Neural cell (in vitro differentiated cells): Measurements from ENCODE around the gene PIGC. TPM values are rescaled to one million over a fixed set of nuclear protein-coding genes. Genes with fewer than 3 reads are reported as not detected.

Source experiments
- H2AFZ ChIP-seq: fragments of 200-600, 300-800 bp; sonication (generic), shearing (Covaris generic); 2 replicates; pipeline ENCODE4 v1.6.0; 2014; ENCODE audit warnings: low read depth, mild to moderate bottlenecking, antibody characterized with exemption, low read length, moderate library complexity
- H3F3A ChIP-seq: fragments of 200-600 bp; shearing (Covaris generic); 2 replicates; pipeline ENCODE4 v1.6.1; 2016; ENCODE audit warnings: mild to moderate bottlenecking, moderate library complexity, mixed read lengths, antibody characterized with exemption, low read length; ENCODE audit not compliant: insufficient read depth, poor library complexity, severe bottlenecking
- H3K27ac ChIP-seq: fragments of 200-600, 300-800 bp; sonication (generic), shearing (Covaris generic); 2 replicates; pipeline ENCODE4 v1.5.1; 2014; ENCODE audit warnings: mild to moderate bottlenecking, low read length, moderate library complexity
- H3K27me3 ChIP-seq: fragments of 300-800, 200-600 bp; sonication (generic), shearing (Covaris generic); 2 replicates; pipeline ENCODE4 v1.6.0; 2014; ENCODE audit warnings: mild to moderate bottlenecking, low read depth, low read length, moderate library complexity; ENCODE audit not compliant: insufficient read depth
- H3K36me3 ChIP-seq: fragments of 300-800, 200-600 bp; sonication (generic), shearing (Covaris generic); 2 replicates; pipeline ENCODE4 v1.5.1; 2014; ENCODE audit warnings: mild to moderate bottlenecking, antibody characterized with exemption, low read length, moderate library complexity; ENCODE audit not compliant: insufficient read depth
- H3K4me2 ChIP-seq: fragments of 300-800, 200-600 bp; sonication (generic), shearing (Covaris generic); 2 replicates; pipeline ENCODE4 v1.6.0; 2014; ENCODE audit warnings: mild to moderate bottlenecking, low read length
- H3K4me3 ChIP-seq: fragments of 300-800, 200-600 bp; sonication (generic), shearing (Covaris generic); 2 replicates; pipeline ENCODE4 v1.5.1; 2014; ENCODE audit warnings: mild to moderate bottlenecking, low read length, moderate library complexity
- H3K79me2 ChIP-seq: fragments of 200-600 bp; shearing (Covaris generic); replicated peaks from 2 replicates; pipeline ENCODE4 v1.6.0; 2014; ENCODE audit warnings: mild to moderate bottlenecking, low read length, moderate library complexity; ENCODE audit not compliant: insufficient read depth
- H3K9ac ChIP-seq: fragments of 300-800, 200-600 bp; sonication (generic), shearing (Covaris generic); 2 replicates; pipeline ENCODE4 v1.6.1; 2016; ENCODE audit warnings: mild to moderate bottlenecking, low read length, mixed read lengths
- H3K9me2 ChIP-seq: fragments of 200-600 bp; shearing (Covaris generic); 2 replicates; pipeline ENCODE4 v1.6.1; 2016; ENCODE audit warnings: mild to moderate bottlenecking, low read length, mixed read lengths; ENCODE audit not compliant: insufficient read depth
- H3K9me3 ChIP-seq: fragments of 200-600, 300-800 bp; sonication (generic), shearing (Covaris generic); 2 replicates; pipeline ENCODE4 v1.6.1; 2016; ENCODE audit warnings: mild to moderate bottlenecking, mixed run types, low read length, moderate library complexity, mixed read lengths
- H4K20me1 ChIP-seq: fragments of 200-600 bp; shearing (Covaris generic); 2 replicates; pipeline ENCODE4 v1.6.1; 2016; ENCODE audit warnings: mild to moderate bottlenecking, mixed run types; ENCODE audit not compliant: insufficient read depth
- CTCF ChIP-seq: fragments of 450-650 bp; IDR thresholded peaks from 2 replicates; pipeline ENCODE4 v1.5.1; 2014; ENCODE audit warnings: antibody characterized with exemption, mild to moderate bottlenecking, moderate library complexity; ENCODE audit not compliant: poor library complexity, severe bottlenecking
- EP300 ChIP-seq: fragments of 450-650 bp; conservative IDR thresholded peaks from 2 replicates; pipeline ENCODE4 v1.6.1; 2014; ENCODE audit warnings: antibody characterized with exemption, mild to moderate bottlenecking, moderate library complexity; ENCODE audit not compliant: poor library complexity, severe bottlenecking
- EZH2 ChIP-seq: fragments of 200-600, 300-800 bp; shearing (Covaris generic), sonication (generic); IDR thresholded peaks from 2 replicates; pipeline ENCODE4 v1.6.1; 2014; ENCODE audit warnings: antibody characterized with exemption, low read length, borderline replicate concordance, mild to moderate bottlenecking; ENCODE audit not compliant: insufficient read depth, poor library complexity, severe bottlenecking
- MXI1 ChIP-seq: fragments of 450-650 bp; conservative IDR thresholded peaks from 2 replicates; pipeline ENCODE4 v1.6.1; 2014; ENCODE audit warnings: antibody characterized with exemption, mild to moderate bottlenecking; ENCODE audit not compliant: poor library complexity, severe bottlenecking
- POLR2AphosphoS5 ChIP-seq: IDR thresholded peaks from 2 replicates; pipeline ENCODE4 v1.6.1; 2012
- RAD21 ChIP-seq: fragments of 450-650 bp; conservative IDR thresholded peaks from 2 replicates; pipeline ENCODE4 v1.6.1; 2014; ENCODE audit warnings: antibody characterized with exemption, mild to moderate bottlenecking, moderate library complexity
- REST ChIP-seq: IDR thresholded peaks from 2 replicates; pipeline ENCODE4 v1.6.1; 2012; ENCODE audit warnings: borderline replicate concordance
- SMC3 ChIP-seq: fragments of 450-650 bp; conservative IDR thresholded peaks from 2 replicates; pipeline ENCODE4 v1.6.1; 2014; ENCODE audit warnings: antibody characterized with exemption, mild to moderate bottlenecking, moderate library complexity; ENCODE audit not compliant: poor library complexity
- TAF1 ChIP-seq: IDR thresholded peaks from 2 replicates; pipeline ENCODE4 v1.6.1; 2012; ENCODE audit warnings: low read depth
- polyA plus RNA-seq: library from polyadenylated mRNA; depleted of rRNA; stranded (reverse); fragments of >200 nt; gene quantifications from 2 replicates; pipeline ENCODE4 v1.2.3, GENCODE V29; 2014

The PIGC gene
- polyA plus RNA-seq, 1 donor from 2014 or later, result 69.3 TPM

DNA sequence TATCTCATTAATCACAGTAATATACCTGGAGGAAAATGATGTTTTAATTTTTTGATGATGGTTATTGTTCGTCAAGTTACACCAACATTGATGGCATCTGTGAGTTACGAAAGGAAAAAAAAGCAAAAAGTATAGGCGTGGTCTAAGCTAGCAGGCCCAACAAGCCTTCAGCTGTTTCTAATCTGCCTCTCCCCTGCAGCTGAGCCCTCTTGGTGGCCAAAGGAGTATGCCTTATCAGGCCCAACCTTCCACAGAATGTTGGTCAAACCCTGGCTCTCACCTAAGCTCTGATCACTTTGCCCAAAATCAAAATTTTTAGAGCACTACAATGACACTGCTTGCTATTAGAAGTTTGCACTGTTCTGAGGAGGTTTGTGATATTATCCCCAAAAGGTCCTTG is 18.5 kb downstream of the PIGC start:
- no peak overlapping the region for H3K9ac ChIP-seq
- TF ChIP-seq TAF1, result no peak
- no peaks in the 10 kb centered on the region for H3K79me2 ChIP-seq
- H3K27ac ChIP-seq, result no peak overlapping the region
- no peak overlapping the region for H2AFZ ChIP-seq
- no peak overlapping the region for H3K4me3 ChIP-seq
- H3F3A ChIP-seq, result no peaks in the 10 kb centered on the region
- no peaks in the 10 kb centered on the region for H3K9me2 ChIP-seq
- H3K9me3 ChIP-seq, result no peaks in the 10 kb centered on the region
- no peaks in the 10 kb centered on the region for H3K27me3 ChIP-seq
- no peak overlapping the region for H3K4me2 ChIP-seq
- H4K20me1 ChIP-seq, result no peaks in the 10 kb centered on the region
- H3K36me3 ChIP-seq, result no peaks in the 10 kb centered on the region

DNA sequence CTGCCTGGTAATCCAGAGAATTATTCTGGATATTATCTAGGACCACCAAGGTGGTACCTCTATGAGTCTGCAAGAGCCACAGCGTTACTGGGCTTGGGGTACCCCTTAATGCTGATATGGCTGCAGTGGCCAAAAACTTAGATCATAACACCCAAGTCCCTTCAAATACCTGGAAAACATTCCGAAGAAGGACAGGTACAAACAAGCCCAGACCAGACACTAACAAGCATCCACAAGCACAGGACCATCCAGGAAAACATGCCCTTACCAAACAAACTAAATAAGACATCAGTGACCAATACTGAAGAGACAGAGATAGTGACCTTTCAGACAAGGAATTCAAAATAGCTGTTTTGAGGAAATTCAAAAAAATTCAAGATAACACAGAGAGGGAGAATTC is 20.5 kb downstream of the PIGC start:
- H3K36me3 ChIP-seq, result no peaks in the 10 kb centered on the region
- no peaks in the 10 kb centered on the region for H3F3A ChIP-seq
- H3K9me3 ChIP-seq, result no peaks in the 10 kb centered on the region
- no peaks in the 10 kb centered on the region for H3K79me2 ChIP-seq
- no peak overlapping the region for H3K27ac ChIP-seq
- H3K27me3 ChIP-seq, result no peaks in the 10 kb centered on the region
- H3K9ac ChIP-seq, result no peak overlapping the region
- H3K9me2 ChIP-seq, result no peaks in the 10 kb centered on the region
- no peak overlapping the region for H3K4me2 ChIP-seq
- H4K20me1 ChIP-seq, result no peaks in the 10 kb centered on the region
- no peak for TF ChIP-seq POLR2AphosphoS5
- no peak for TF ChIP-seq SMC3
- no peak for TF ChIP-seq EZH2
- no peak for TF ChIP-seq RAD21
- no peak for TF ChIP-seq MXI1
- no peak for TF ChIP-seq CTCF
- no peak for TF ChIP-seq TAF1
- H3K4me3 ChIP-seq, result no peak overlapping the region
- H2AFZ ChIP-seq, result no peak overlapping the region

DNA sequence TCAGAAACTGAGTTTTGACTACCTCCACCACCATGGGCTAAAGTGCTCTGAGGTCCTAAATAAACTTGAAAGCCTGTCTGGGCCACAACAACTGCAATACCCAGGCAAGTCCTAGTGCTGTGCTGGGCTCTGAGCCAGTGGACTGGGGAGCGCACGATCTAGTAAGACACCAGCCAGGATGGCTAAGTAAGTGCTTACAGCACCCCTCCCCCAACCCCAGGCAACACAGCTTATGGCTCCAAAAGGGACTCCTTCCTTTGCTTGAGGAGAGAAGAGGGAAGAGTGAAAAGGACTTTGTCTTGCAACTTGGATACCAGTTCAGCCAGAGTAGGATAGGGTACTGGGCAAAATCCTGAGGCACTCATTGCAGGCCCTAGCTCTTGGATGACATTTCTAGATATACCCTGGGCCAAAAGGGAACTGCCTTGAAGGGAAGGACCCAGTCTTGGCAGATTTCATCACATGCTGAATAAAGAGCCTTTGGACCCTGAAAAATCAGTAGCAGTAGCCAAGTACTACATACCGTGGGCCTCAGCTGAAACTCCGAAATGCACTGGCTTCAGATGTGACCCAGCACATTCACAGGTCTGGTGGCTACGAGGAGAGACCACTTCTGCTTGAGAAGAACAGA is 21.8 kb downstream of the PIGC start:
- Histone ChIP-seq H3K79me2 (no peaks in the 10 kb centered on the region), H3K4me3 (no peak overlapping the region), H3K27ac (no peak overlapping the region), H3K27me3 (no peaks in the 10 kb centered on the region), H3K9ac (no peak overlapping the region), H3K9me3 (no peaks in the 10 kb centered on the region), H3K36me3 (no peaks in the 10 kb centered on the region), H3K9me2 (no peaks in the 10 kb centered on the region), H3K4me2 (no peak overlapping the region), H3F3A (no peaks in the 10 kb centered on the region), H4K20me1 (no peaks in the 10 kb centered on the region), H2AFZ (no peak overlapping the region)
- TF ChIP-seq TAF1 (no peak), CTCF (no peak), REST (no peak), EP300 (no peak), POLR2AphosphoS5 (no peak), MXI1 (no peak), EZH2 (no peak), RAD21 (no peak), SMC3 (no peak)
